IPS-18a (cell line): ENCODE data around the gene EFCAB6.

ENCODE experiments used
- H3K27ac ChIP-seq: one replicate; pipeline ENCODE4 v1.5.1; 2013; ENCODE audit warnings: low read length
- H3K27me3 ChIP-seq: one replicate; pipeline ENCODE4 v1.6.1; 2013; ENCODE audit warnings: mild to moderate bottlenecking, low read length; ENCODE audit not compliant: control insufficient read depth, insufficient read depth
- H3K36me3 ChIP-seq: one replicate; pipeline ENCODE4 v1.6.1; 2013; ENCODE audit warnings: low read depth, low read length; ENCODE audit not compliant: control insufficient read depth
- H3K4me1 ChIP-seq: one replicate; pipeline ENCODE4 v1.6.1; 2013; ENCODE audit warnings: low read depth, low read length; ENCODE audit not compliant: control insufficient read depth
- H3K4me3 ChIP-seq: one replicate; pipeline ENCODE4 v1.5.1; 2013; ENCODE audit warnings: low read length
- H3K9ac ChIP-seq: one replicate; pipeline ENCODE4 v1.6.1; 2013; ENCODE audit warnings: mild to moderate bottlenecking, low read length, moderate library complexity
- H3K9me3 ChIP-seq: one replicate; pipeline ENCODE4 v1.6.1; 2013; ENCODE audit warnings: low read depth, low read length; ENCODE audit not compliant: control insufficient read depth

The EFCAB6 gene

DNA sequence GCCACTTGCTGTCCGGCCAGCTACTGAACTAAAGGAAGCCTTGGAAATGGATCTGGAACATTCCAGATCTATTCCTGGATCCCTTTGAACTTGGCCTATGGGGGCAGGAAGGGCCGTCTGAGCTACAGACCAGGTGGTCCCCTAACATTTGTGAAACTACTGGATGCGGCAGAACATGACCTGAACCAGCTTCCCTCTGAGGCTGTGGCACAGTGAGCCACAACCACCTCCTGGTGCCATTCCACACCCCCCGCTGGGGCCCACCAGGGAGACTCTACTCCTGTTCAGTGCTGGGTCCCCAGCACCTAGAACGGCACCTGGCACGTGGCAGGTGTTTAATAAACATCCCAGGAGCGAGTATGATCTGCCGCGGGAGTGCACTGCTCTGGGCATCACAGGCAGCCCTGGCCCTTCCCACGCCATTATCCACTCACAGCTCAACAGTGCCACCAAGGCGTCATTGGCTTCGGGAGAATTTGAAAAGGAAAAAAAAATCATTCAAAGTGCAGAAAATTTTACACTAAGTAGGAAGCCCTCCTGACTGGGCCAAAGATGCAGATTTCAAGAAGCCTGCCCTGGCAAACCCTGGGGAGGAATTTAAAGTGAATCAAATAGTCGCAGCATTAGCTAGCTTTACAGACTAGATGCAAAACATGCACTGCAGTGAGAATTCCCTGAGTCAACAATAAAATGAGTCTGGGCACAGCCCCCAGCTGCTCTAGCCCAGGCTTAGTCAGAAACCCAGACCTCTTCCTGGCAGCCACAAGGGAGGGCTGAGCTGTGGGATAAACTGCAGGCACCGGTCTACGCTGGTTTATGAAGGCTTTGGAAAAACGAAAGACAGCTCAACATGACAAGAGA is 14.3 kb upstream of the EFCAB6 start:
- peaks cover 9% of the 10 kb centered on the region for H3K36me3 ChIP-seq
- H3K4me3 ChIP-seq, result no peak overlapping the region
- no peaks in the 10 kb centered on the region for H3K9me3 ChIP-seq
- peaks cover 20% of the 10 kb centered on the region for H3K4me1 ChIP-seq
- H3K27ac ChIP-seq, result no peak overlapping the region
- no peaks in the 10 kb centered on the region for H3K27me3 ChIP-seq
- no peak overlapping the region for H3K9ac ChIP-seq

DNA sequence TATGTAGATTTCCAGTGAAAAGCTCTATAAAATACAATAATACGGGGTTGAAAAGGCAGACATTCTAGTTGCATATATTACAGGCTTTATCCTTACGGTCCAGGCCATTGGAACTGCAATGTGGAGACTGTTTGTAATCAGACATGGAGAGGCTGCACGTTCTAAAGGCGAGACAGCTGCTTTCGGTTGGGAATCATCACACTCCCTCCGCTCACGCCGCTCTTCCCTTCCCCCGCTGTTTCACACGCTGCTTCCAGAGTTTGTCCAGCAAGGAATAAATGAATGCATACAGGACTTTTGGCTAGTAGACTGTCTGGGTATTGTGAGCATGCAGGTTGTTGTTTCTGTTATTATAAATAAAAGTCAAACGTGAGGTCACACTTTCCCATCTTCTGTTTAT is 13.5 kb upstream of the EFCAB6 start:
- Histone ChIP-seq H3K9me3 (no peaks in the 10 kb centered on the region), H3K36me3 (peaks cover 2% of the 10 kb centered on the region), H3K27me3 (no peaks in the 10 kb centered on the region), H3K4me1 (peaks cover 20% of the 10 kb centered on the region), H3K4me3 (no peak overlapping the region), H3K9ac (no peak overlapping the region), H3K27ac (no peak overlapping the region)

DNA sequence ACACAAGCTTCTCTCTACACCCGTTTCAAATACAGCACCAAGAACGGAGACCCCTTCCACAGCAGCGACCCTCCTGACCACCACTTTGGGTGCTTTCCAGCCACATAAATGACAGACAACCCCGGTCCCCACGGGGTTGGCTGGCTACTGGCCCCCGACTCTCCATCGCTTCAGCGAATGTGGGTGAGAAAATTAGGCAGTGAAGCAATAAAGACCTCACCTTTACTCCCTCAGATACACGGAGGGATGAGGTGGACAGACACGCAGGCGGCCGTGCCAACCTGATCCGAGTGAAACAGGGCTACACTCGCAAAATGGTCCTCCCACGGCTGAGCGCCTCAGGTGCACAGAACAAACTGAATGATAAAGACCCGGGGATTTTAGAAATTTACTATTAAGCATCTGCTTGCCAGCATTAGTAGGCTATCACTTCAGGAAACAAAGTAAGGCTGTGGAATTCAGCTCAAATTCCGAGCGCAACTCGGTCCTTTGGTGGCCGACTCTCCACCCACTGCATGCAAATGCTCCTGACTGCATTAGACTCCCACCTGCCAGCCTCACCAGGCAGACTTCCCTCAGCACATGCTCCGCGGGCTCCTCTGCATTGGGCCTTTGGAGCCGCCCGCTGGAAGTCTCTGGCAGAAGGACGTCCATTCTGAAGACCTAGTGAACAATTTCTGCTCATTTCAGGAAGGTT is 12.8 kb upstream of the EFCAB6 start:
- Histone ChIP-seq H3K36me3 (no peaks in the 10 kb centered on the region), H3K27me3 (no peaks in the 10 kb centered on the region), H3K4me3 (no peak overlapping the region), H3K27ac (no peak overlapping the region), H3K4me1 (peaks cover 20% of the 10 kb centered on the region), H3K9ac (no peak overlapping the region), H3K9me3 (no peaks in the 10 kb centered on the region)

DNA sequence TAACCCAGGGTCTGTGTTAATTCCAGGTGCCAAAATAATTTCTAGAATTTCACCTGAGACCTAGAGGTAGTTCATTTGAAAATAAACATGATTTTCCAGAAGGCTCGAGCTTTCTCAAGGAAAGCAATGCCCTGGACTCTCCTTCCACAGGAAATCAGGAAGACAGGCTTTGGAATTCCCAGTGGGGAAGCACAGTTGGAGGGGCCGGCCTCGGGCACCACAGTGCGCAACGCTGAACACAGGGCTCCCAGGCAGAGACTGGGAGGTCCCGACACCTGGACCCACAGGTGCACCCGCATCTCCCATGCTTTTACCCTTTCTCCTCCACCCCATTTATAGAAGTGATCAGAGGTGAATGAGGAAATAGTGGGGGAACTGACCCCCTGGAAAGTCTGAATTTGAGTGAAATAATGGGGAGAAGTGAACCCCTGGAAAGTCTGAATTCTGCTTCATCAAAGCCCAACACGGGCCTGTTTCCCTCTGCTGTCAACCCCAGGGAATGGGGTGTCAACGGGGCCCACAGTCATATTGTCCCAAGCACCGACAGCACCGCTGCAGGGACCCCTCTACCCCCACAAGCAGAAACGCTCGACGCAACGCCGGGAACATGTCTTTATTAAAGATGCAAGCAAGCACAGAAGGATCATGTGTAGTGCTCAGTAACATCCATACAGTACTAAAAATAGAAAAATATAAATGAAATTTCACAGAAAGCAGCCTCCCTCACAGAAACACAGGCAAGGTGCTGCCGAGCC is 12.0 kb upstream of the EFCAB6 start:
- Histone ChIP-seq H3K9ac (no peak overlapping the region), H3K27me3 (no peaks in the 10 kb centered on the region), H3K4me3 (no peak overlapping the region), H3K4me1 (peaks cover 20% of the 10 kb centered on the region), H3K9me3 (no peaks in the 10 kb centered on the region), H3K27ac (no peak overlapping the region), H3K36me3 (no peaks in the 10 kb centered on the region)

DNA sequence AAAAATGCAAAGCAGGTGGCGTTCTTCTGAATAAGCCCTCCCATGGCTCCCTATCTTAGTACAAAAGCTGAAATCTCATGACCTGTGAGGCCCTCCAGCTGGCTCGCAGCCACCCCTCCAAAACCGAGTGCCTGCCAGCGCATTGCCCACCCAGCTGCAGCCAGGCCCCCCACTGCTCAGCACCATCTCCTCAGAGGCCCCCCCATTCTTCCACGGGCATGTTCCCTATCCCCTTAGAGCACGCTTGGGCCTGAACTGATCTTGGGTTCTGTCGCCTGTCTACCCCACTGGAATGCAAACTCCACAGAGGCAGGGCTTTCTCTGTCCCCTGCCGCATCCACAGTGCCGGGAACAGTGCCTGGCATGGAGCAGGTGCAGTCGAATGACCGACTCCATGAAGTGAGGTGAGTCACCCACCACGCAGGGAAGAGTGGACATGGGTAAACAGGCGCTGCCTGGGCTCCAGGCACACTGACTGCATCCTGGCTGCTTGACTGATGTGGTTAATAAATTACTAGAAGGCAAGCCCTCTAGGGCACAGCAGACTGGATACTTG is 11.3 kb upstream of the EFCAB6 start:
- peak overlapping the region; percentile 26 for H3K4me3 ChIP-seq
- H3K9ac ChIP-seq, result no peak overlapping the region
- H3K36me3 ChIP-seq, result no peaks in the 10 kb centered on the region
- H3K27ac ChIP-seq, result no peak overlapping the region
- H3K4me1 ChIP-seq, result peaks cover 17% of the 10 kb centered on the region
- no peaks in the 10 kb centered on the region for H3K9me3 ChIP-seq
- H3K27me3 ChIP-seq, result no peaks in the 10 kb centered on the region

DNA sequence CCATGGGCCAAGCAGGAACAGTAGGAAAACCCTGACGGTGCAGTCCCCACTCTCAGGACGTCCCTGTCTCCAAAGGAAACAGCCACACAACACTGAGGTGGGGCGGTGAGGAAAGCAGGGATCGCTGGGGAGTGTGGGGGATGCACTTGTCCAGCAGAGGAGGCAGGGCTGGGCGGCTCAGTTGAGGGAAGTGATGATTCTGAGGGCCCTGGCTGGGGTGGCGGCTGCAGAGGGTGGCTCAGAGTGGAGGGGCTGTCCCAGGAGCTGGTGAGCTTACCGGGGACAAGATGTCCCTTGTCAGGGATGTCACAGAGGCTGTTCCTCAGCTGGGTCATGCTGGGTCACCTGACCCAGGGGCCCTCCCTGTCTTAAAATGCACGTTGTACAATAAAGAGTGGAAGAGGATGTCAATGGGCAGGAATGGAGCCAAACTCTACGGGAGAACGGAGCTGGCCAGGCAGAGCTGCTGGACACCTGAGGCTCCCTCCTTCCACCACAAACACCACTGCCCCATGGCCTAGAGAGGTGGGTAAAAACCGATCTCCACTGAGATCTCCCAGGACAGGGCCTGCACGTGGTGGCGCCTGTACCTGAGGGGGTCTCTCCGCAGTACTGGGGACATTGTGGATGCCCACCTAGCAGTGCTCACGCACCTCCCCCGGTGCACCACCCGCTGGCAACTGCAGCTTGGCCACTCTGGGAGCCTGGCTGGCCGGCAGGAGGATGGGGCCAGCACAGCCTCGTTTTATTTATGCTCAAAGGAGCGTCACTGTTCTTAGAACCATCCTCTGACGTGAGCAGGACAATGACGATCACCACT is 9.7 kb upstream of the EFCAB6 start:
- no peak overlapping the region for H3K9ac ChIP-seq
- no peaks in the 10 kb centered on the region for H3K36me3 ChIP-seq
- no peak overlapping the region for H3K4me3 ChIP-seq
- peaks cover 17% of the 10 kb centered on the region for H3K4me1 ChIP-seq
- no peaks in the 10 kb centered on the region for H3K27me3 ChIP-seq
- no peak overlapping the region for H3K27ac ChIP-seq
- H3K9me3 ChIP-seq, result no peaks in the 10 kb centered on the region

DNA sequence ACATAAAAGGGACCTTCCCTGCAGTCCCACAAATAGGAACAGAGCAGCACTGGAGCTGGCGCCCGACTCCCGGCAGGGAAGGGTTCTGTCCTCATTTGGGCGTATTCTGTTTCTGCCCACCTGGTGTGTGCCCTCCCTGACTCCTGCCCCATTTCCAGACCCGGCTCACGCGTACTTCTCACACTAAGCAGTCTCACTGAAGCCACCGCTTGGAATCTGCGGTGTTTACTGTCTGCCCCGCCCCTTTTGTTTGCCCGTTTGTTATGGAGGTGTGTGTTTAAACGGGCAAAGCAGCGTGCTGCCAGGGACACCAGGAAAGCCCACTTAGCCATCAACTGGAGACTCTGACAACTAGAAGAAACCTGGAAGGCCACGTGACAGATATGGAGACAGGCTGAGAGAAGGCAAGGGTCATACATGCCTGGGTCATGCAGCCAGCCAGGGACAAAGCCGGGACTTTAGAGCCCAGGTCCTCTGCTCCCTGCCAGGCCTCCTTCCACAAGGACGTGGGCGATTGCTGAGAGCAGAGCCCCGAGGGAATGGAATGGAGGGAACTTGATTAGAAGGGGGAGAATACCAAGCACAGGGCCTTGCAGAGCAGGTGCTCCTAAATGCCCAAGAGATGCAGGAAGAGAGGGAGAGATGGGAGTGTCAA is 8.7 kb upstream of the EFCAB6 start:
- Histone ChIP-seq H3K27me3 (no peaks in the 10 kb centered on the region), H3K9ac (no peak overlapping the region), H3K27ac (no peak overlapping the region), H3K9me3 (no peaks in the 10 kb centered on the region), H3K4me3 (no peak overlapping the region), H3K4me1 (peaks cover 17% of the 10 kb centered on the region), H3K36me3 (no peaks in the 10 kb centered on the region)

DNA sequence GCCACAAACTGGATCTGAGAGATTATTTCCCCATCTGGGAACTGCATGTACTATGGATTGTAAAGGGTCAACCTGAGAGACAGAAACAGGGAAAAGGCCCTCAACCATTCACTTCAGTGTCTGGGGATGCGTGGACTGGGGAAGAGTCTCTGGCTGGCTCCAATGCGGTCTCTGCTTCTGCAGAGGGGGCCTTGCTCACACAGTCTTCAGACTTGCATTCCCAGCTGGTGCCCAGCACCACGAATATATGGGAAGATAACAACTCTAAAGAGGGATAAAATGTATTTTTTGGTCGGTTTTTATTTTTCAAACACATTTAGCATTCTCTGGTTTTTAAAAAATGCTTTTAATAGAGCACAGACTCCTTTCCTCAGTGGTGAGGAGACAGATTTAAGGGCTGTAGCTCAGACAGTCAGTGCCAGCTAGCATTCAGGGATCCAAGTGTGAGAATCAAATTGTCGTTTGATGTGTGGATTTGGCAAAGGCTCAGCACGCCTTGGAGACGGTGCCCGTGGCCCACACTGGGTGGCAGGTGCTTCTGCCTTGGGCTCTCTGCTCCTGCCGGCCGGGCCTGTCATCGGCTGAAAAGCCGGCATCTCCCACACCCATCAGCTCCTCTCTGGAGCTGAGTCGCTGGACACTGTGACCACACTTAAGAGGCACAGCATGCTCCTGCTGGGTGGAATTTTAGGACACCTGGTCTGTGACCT is 8.0 kb upstream of the EFCAB6 start:
- Histone ChIP-seq H3K9ac (no peak overlapping the region), H3K27me3 (no peaks in the 10 kb centered on the region), H3K4me1 (peaks cover 17% of the 10 kb centered on the region), H3K4me3 (no peak overlapping the region), H3K9me3 (no peaks in the 10 kb centered on the region), H3K36me3 (no peaks in the 10 kb centered on the region), H3K27ac (no peak overlapping the region)

DNA sequence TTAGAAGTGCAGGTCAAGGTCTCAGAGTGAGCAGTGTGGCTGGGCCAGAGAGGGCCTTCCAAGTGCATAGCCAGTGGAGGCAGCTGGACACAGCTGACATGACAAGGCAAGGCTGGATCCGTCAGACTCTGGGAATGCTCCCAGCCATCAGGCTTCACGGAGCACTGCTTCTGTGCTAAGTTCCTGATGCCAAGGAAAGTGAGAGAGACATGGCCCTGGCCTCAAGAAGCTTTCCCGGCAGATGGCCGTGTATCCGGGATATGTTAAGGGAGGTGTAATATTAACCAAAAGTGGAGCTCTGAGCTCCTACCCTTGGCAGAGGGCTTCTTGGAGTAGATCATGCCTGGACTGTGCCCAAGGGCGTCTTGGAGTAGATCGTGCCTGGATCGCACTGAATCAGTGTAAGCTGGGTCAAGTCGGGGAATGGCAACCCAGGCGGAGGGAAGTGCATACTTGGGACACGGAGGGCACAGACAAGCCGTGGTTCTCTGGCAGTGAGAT is 7.4 kb upstream of the EFCAB6 start:
- Histone ChIP-seq H3K27me3 (no peaks in the 10 kb centered on the region), H3K9ac (no peak overlapping the region), H3K4me1 (peaks cover 17% of the 10 kb centered on the region), H3K36me3 (no peaks in the 10 kb centered on the region), H3K9me3 (no peaks in the 10 kb centered on the region), H3K4me3 (no peak overlapping the region), H3K27ac (no peak overlapping the region)

DNA sequence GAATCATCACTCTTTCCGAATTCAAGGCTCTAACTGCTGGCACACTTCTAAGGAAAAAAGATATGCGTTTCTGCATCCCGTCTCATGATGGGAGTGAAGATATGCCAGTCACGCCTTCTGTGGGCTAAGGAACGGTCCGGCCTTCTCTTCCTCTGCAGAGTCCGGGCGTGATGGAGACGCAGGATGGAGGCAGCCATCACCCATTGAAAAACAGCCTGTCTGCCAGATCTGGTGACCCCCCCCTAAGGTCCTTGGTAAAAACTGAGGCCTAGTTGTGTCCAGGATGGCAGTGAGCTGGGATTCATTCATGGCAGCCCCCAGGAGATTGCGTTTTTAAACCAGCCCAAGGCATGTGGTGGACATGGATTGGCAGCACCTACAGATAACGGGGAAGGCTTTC is 6.9 kb upstream of the EFCAB6 start:
- H3K27ac ChIP-seq, result no peak overlapping the region
- no peak overlapping the region for H3K9ac ChIP-seq
- H3K27me3 ChIP-seq, result no peaks in the 10 kb centered on the region
- peaks cover 16% of the 10 kb centered on the region for H3K4me1 ChIP-seq
- H3K36me3 ChIP-seq, result no peaks in the 10 kb centered on the region
- H3K9me3 ChIP-seq, result no peaks in the 10 kb centered on the region
- no peak overlapping the region for H3K4me3 ChIP-seq
